Prostate gland (tissue), 2 donors: Measurements from ENCODE around the gene ANAPC1.

Source experiments
- POLR2A ChIP-seq: fragments of 450-650 bp; IDR thresholded peaks from one replicate; pipeline ENCODE4 v1.6.1; 2016; ENCODE audit warnings: antibody characterized with exemption, mild to moderate bottlenecking
- TF ChIP-seq, protein P1 (sequence below), 4 experiments: fragments of 200-600 bp in 2 of 4; fragments of 450-650 bp in 2 of 4; sonication (generic) in 2 of 4; IDR thresholded peaks; 1 replicate in 3 of 4; 2 replicates in 1 of 4; pipeline ENCODE4 v1.5.1; 2016 to 2019; ENCODE audit warnings: antibody characterized with exemption in 4 of 4, mild to moderate bottlenecking in 2 of 4, moderate library complexity in 2 of 4

DNA sequence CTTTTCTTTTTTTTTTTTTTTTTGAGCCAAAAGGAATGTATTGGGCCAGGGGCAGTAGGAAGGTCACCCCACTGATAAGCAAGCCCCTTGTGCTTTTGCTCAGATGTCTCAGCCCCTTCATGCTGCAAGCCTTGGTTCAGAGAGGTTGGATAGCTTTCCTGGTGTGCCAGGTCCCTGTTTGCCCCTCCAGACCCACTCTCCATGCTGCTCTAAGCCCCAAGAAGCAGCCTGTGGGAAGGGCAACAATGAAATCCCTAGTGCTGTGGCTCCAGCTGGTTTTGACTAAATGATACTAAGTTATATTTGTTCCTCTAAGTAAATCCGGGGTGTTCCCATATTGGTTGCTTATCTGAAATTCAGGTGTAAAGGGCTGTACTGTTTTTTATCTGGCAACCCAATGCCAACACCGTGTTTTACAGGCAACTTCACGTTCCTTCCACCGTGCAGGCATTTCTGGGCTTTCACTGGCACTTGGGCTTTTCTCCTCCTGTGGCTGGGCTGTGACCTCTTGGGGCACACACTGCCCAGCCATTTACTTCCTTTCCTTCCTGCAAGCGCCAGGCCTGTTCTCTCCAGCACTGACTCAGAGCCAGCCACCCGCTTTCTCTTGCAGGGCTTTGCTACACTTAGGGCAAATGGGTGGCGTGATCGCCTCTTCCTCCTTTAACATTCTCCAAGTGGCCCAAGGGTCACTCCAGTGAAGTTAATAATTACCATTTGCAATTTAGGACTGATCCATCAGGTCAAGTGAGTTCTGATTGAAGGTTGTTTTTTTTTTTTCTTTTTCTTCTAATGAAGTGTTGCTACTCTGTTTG is 36.0 kb upstream of the ANAPC1 start:
- TF ChIP-seq, protein P1, sequence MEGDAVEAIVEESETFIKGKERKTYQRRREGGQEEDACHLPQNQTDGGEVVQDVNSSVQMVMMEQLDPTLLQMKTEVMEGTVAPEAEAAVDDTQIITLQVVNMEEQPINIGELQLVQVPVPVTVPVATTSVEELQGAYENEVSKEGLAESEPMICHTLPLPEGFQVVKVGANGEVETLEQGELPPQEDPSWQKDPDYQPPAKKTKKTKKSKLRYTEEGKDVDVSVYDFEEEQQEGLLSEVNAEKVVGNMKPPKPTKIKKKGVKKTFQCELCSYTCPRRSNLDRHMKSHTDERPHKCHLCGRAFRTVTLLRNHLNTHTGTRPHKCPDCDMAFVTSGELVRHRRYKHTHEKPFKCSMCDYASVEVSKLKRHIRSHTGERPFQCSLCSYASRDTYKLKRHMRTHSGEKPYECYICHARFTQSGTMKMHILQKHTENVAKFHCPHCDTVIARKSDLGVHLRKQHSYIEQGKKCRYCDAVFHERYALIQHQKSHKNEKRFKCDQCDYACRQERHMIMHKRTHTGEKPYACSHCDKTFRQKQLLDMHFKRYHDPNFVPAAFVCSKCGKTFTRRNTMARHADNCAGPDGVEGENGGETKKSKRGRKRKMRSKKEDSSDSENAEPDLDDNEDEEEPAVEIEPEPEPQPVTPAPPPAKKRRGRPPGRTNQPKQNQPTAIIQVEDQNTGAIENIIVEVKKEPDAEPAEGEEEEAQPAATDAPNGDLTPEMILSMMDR (IDR thresholded peaks at IDR 0.05), result no peak
- no peak for TF ChIP-seq POLR2A
